GM10266 (cell line): ENCODE measurements around the gene MMP24.

Experiments
- DNase-seq: peaks from one replicate; pipeline ENCODE4 v3.0.0; 2012; ENCODE audit errors: extremely low spot score
- CTCF ChIP-seq: IDR thresholded peaks from 2 replicates; pipeline ENCODE4 v1.5.1; 2012; ENCODE audit warnings: mild to moderate bottlenecking, low read depth; ENCODE audit not compliant: control insufficient read depth, insufficient read depth; ENCODE audit errors: missing control alignments

MMP24 gene

GRCh38 chr20:35206802-35207201 lies 19.7 kb upstream of the MMP24 start:
- TF ChIP-seq CTCF, result no peak

GRCh38 chr20:35207950-35208611 lies 18.4 kb upstream of the MMP24 start:
- TF ChIP-seq CTCF, result peak; percentile 81
- peak; percentile 73 for DNase-seq

More at GRCh38 chr20:35206802-35207201, 19.7 kb upstream of the MMP24 start:
- DNase-seq, result no peak

GRCh38 chr20:35215066-35215956 lies 11.2 kb upstream of the MMP24 start:
- no peak for TF ChIP-seq CTCF
- DNase-seq, result no peak

- TF ChIP-seq CTCF, result no peak
- DNase-seq, result no peak
Observed at GRCh38 chr20:35216541-35216940, 9.9 kb upstream of the MMP24 start.

GRCh38 chr20:35223941-35224340 lies 2.5 kb upstream of the MMP24 start:
- no peak for DNase-seq
- TF ChIP-seq CTCF, result no peak

GRCh38 chr20:35224536-35224935 lies 2.0 kb upstream of the MMP24 start:
- TF ChIP-seq CTCF, result no peak
- DNase-seq, result no peak
